MM.1S (cell line): ENCODE data around the gene GSTM1.

Source experiments
- DNase-seq: peaks from one replicate; pipeline ENCODE4 v3.0.0-alpha.2; 2015
- H2AFZ ChIP-seq: fragments of 300-600 bp; sonication (generic); 2 replicates; pipeline ENCODE4 v1.6.0; 2016; ENCODE audit warnings: antibody characterized with exemption, low read length
- H3F3A ChIP-seq: fragments of 300-600 bp; sonication (generic); 2 replicates; pipeline ENCODE4 v1.6.1; 2016; ENCODE audit warnings: mild to moderate bottlenecking, antibody characterized with exemption, low read length, moderate library complexity, mixed read lengths; ENCODE audit not compliant: insufficient read depth
- H3K27ac ChIP-seq: fragments of 300-600 bp; sonication (generic); 2 replicates; pipeline ENCODE4 v1.5.1; 2016; ENCODE audit warnings: mild to moderate bottlenecking, low read length
- H3K27me3 ChIP-seq: fragments of 300-600 bp; sonication (generic); replicated peaks from 2 replicates; pipeline ENCODE4 v1.6.0; 2016; ENCODE audit warnings: low read length; ENCODE audit not compliant: insufficient read depth
- H3K36me3 ChIP-seq: fragments of 300-600 bp; sonication (generic); replicated peaks from 2 replicates; pipeline ENCODE4 v1.6.1; 2016; ENCODE audit warnings: mild to moderate bottlenecking, low read length, mixed read lengths; ENCODE audit not compliant: insufficient read depth
- H3K4me1 ChIP-seq: fragments of 300-600 bp; sonication (generic); 2 replicates; pipeline ENCODE4 v1.6.1; 2016; ENCODE audit warnings: low read length, mixed read lengths
- H3K4me2 ChIP-seq: fragments of 300-600 bp; sonication (generic); 2 replicates; pipeline ENCODE4 v1.6.0; 2016; ENCODE audit warnings: low read depth, low read length
- H3K4me3 ChIP-seq: fragments of 300-600 bp; sonication (generic); 2 replicates; pipeline ENCODE4 v1.5.1; 2016; ENCODE audit warnings: low read length, mixed read lengths
- H3K79me2 ChIP-seq: fragments of 300-600 bp; sonication (generic); 2 replicates; pipeline ENCODE4 v1.6.1; 2016; ENCODE audit warnings: mixed run types, low read length, mixed read lengths
- H3K9ac ChIP-seq: fragments of 300-600 bp; sonication (generic); 2 replicates; pipeline ENCODE4 v1.6.1; 2016; ENCODE audit warnings: low read length, mixed read lengths
- H3K9me2 ChIP-seq: fragments of 300-600 bp; sonication (generic); replicated peaks from 2 replicates; pipeline ENCODE4 v1.6.1; 2016; ENCODE audit warnings: mild to moderate bottlenecking, low read length, mixed read lengths; ENCODE audit not compliant: insufficient read depth
- H3K9me3 ChIP-seq: fragments of 300-600 bp; sonication (generic); replicated peaks from 2 replicates; pipeline ENCODE4 v1.6.1; 2016; ENCODE audit warnings: mild to moderate bottlenecking, low read length, mixed read lengths; ENCODE audit not compliant: insufficient read depth
- H4K20me1 ChIP-seq: fragments of 300-600 bp; sonication (generic); 2 replicates; pipeline ENCODE4 v1.6.1; 2016; ENCODE audit warnings: mild to moderate bottlenecking, low read length, moderate library complexity, mixed read lengths; ENCODE audit not compliant: insufficient read depth
- CTCF ChIP-seq: fragments of 300-600 bp; sonication (generic); IDR thresholded peaks from 2 replicates; pipeline ENCODE4 v1.5.1; 2016; ENCODE audit warnings: antibody characterized with exemption, low read length, mixed read lengths
- EZH2 ChIP-seq: fragments of 300-600 bp; sonication (generic); optimal IDR thresholded peaks from 2 replicates; pipeline ENCODE3; 2017; ENCODE audit warnings: low read depth, mild to moderate bottlenecking, antibody characterized with exemption, low read length, mixed read lengths
- EZH2phosphoT487 ChIP-seq: fragments of 300-600 bp; sonication (generic); IDR thresholded peaks from 2 replicates; pipeline ENCODE4 v1.6.1; 2018; ENCODE audit warnings: antibody characterized with exemption, low read length

The GSTM1 gene

GRCh38 chr1:109726007-109726406 is 38.4 kb downstream of the GSTM1 start:
- H2AFZ ChIP-seq: no peak overlapping the region
- TF ChIP-seq EZH2: no peak
- TF ChIP-seq CTCF: no peak
- TF ChIP-seq EZH2phosphoT487: no peak
- no peak for DNase-seq

GRCh38 chr1:109726728-109727373 is 39.2 kb downstream of the GSTM1 start:
- H2AFZ ChIP-seq: no peak overlapping the region
- no peak overlapping the region for H3K27ac ChIP-seq
- DNase-seq: no peak
- H4K20me1 ChIP-seq: no peaks in the 10 kb centered on the region
- no peaks in the 10 kb centered on the region for H3K27me3 ChIP-seq
- no peak overlapping the region for H3K9ac ChIP-seq
- no peak for TF ChIP-seq CTCF
- no peak for TF ChIP-seq EZH2
- no peak for TF ChIP-seq EZH2phosphoT487
- H3K4me2 ChIP-seq: no peak overlapping the region
- no peaks in the 10 kb centered on the region for H3K36me3 ChIP-seq
- H3K9me3 ChIP-seq: no peaks in the 10 kb centered on the region
- H3K79me2 ChIP-seq: no peaks in the 10 kb centered on the region
- H3K4me3 ChIP-seq: no peak overlapping the region
- no peaks in the 10 kb centered on the region for H3K4me1 ChIP-seq
- no peaks in the 10 kb centered on the region for H3F3A ChIP-seq
- no peaks in the 10 kb centered on the region for H3K9me2 ChIP-seq

More at GRCh38 chr1:109726007-109726406, 38.4 kb downstream of the GSTM1 start:
- Histone ChIP-seq H3K9ac (no peak overlapping the region), H3K9me3 (no peaks in the 10 kb centered on the region), H3K9me2 (no peaks in the 10 kb centered on the region), H4K20me1 (no peaks in the 10 kb centered on the region), H3K27ac (no peak overlapping the region), H3K36me3 (no peaks in the 10 kb centered on the region), H3K79me2 (no peaks in the 10 kb centered on the region), H3K4me2 (no peak overlapping the region), H3K4me3 (no peak overlapping the region), H3F3A (no peaks in the 10 kb centered on the region), H3K27me3 (no peaks in the 10 kb centered on the region), H3K4me1 (no peaks in the 10 kb centered on the region)

GRCh38 chr1:109728870-109729269 is 41.3 kb downstream of the GSTM1 start:
- Histone ChIP-seq H3K9ac (no peak overlapping the region), H2AFZ (no peak overlapping the region), H3K27ac (no peak overlapping the region), H3K79me2 (no peaks in the 10 kb centered on the region), H3K4me3 (no peak overlapping the region), H3K36me3 (no peaks in the 10 kb centered on the region), H3K4me2 (no peak overlapping the region), H3K9me2 (no peaks in the 10 kb centered on the region), H4K20me1 (no peaks in the 10 kb centered on the region), H3K27me3 (no peaks in the 10 kb centered on the region), H3K4me1 (no peaks in the 10 kb centered on the region), H3F3A (no peaks in the 10 kb centered on the region), H3K9me3 (no peaks in the 10 kb centered on the region)
- DNase-seq: no peak
- TF ChIP-seq CTCF (no peak), EZH2 (no peak), EZH2phosphoT487 (no peak)
